ENCODE data around the gene R3HDM1. TPM values are rescaled to one million over a fixed set of nuclear protein-coding genes. Genes with fewer than 3 reads are reported as not detected.

Gene R3HDM1
- total RNA-seq, 1 experiment from 2014 or later = 62.6 TPM

GRCh38 chr2:135585586-135585985 lies 54.3 kb downstream of the R3HDM1 start:
- no peak overlapping the region for H3K27ac ChIP-seq (ENCODE audit: low read length)
- DNase-seq (ENCODE audit: low read depth, low spot score) (no peak), ATAC-seq (no peak)
- intact Hi-C loops (cut with micrococcal nuclease; ENCODE audit: unreplicated experiment) (no loop called here), in situ Hi-C loops (cut with HindIII; ENCODE audit: low pct_unique_long_range_greater_than_20kb, low sequenced_read_pairs) (no loop called here)
- CTCF ChIA-PET = interaction anchor here (0.6 kb wide), 1 partner anchor 36 kb away, joined by 3 read pairs; no protein-coding TSS in a partner anchor
- BruUV-seq (replicated peaks) = no TSS peak
- H3K27me3 ChIP-seq (ENCODE audit: control insufficient read depth, insufficient read depth, low read length) = no peaks in the 10 kb centered on the region
- no peaks in the 10 kb centered on the region for H3K36me3 ChIP-seq (ENCODE audit: control insufficient read depth, insufficient read depth, low read length)
- TF ChIP-seq SIN3A (IDR thresholded peaks at IDR 0.05; ENCODE audit: borderline replicate concordance, insufficient read depth, low read depth, low read length) = no peak
- TF ChIP-seq CTCF (IDR thresholded peaks at IDR 0.05) = peak; percentile 38; the same call in 1 of the 2 replicates
- TF ChIP-seq REST (IDR thresholded peaks at IDR 0.05; ENCODE audit: insufficient read depth in 1 of 2, low read depth in 2 of 2, low read length in 1 of 2) = no peak
- no peak for TF ChIP-seq TCF7L2 (IDR thresholded peaks at IDR 0.05; ENCODE audit: low read depth, low read length)
- no peak for TF ChIP-seq POLR2AphosphoS5 (IDR thresholded peaks at IDR 0.05; ENCODE audit: low read depth, low read length)
- no peaks in the 10 kb centered on the region for H3K4me1 ChIP-seq (ENCODE audit: control insufficient read depth, insufficient read depth, low read length)
- H3K4me3 ChIP-seq (ENCODE audit: low read depth in 2 of 2, low read length in 2 of 2) = no peak overlapping the region
- POLR2A ChIA-PET = no interaction called here
- H3K9me3 ChIP-seq (ENCODE audit: control insufficient read depth, insufficient read depth, low read depth, low read length) = no peaks in the 10 kb centered on the region; the same call in 1 of the 2 replicates

GRCh38 chr2:135586148-135586547 lies 54.9 kb downstream of the R3HDM1 start:
- in situ Hi-C loops (cut with HindIII; ENCODE audit: low pct_unique_long_range_greater_than_20kb, low sequenced_read_pairs) (no loop called here), intact Hi-C loops (cut with micrococcal nuclease; ENCODE audit: unreplicated experiment) (no loop called here)
- ChIA-PET CTCF (interaction anchor here (0.6 kb wide), 1 partner anchor 37 kb away, joined by 3 read pairs; no protein-coding TSS in a partner anchor), POLR2A (interaction anchor here (0.6 kb wide), 1 partner anchor 109 kb away, joined by 3 read pairs; no protein-coding TSS in a partner anchor)
- no TSS peak for BruUV-seq (replicated peaks)
- Histone ChIP-seq H3K27me3 (ENCODE audit: control insufficient read depth, insufficient read depth, low read length) (no peaks in the 10 kb centered on the region), H3K4me3 (ENCODE audit: low read depth in 2 of 2, low read length in 2 of 2) (no peak overlapping the region), H3K27ac (ENCODE audit: low read length) (no peak overlapping the region), H3K36me3 (ENCODE audit: control insufficient read depth, insufficient read depth, low read length) (no peaks in the 10 kb centered on the region), H3K4me1 (ENCODE audit: control insufficient read depth, insufficient read depth, low read length) (no peaks in the 10 kb centered on the region), H3K9me3 (ENCODE audit: control insufficient read depth, insufficient read depth, low read depth, low read length) (peaks cover 3% of the 10 kb centered on the region; the same call in 1 of the 2 replicates)
- ATAC-seq (peak; percentile 51; the same call in 1 of the 2 replicates), DNase-seq (ENCODE audit: low read depth, low spot score) (no peak)
- no peak for TF ChIP-seq POLR2AphosphoS5 (IDR thresholded peaks at IDR 0.05; ENCODE audit: low read depth, low read length)

- CTCF ChIA-PET = no interaction called here
- H3K27ac ChIP-seq (ENCODE audit: low read length) = no peak overlapping the region
- no peaks in the 10 kb centered on the region for H3K27me3 ChIP-seq (ENCODE audit: control insufficient read depth, insufficient read depth, low read length)
- no peak for DNase-seq (ENCODE audit: low read depth, low spot score)
- intact Hi-C loops (cut with micrococcal nuclease; ENCODE audit: unreplicated experiment) (no loop called here), in situ Hi-C loops (cut with HindIII; ENCODE audit: low pct_unique_long_range_greater_than_20kb, low sequenced_read_pairs) (no loop called here)
- POLR2A ChIA-PET = no interaction called here
- H3K36me3 ChIP-seq (ENCODE audit: control insufficient read depth, insufficient read depth, low read length) = no peaks in the 10 kb centered on the region
- ATAC-seq = no peak
- no peaks in the 10 kb centered on the region for H3K4me1 ChIP-seq (ENCODE audit: control insufficient read depth, insufficient read depth, low read length)
- H3K9me3 ChIP-seq (ENCODE audit: control insufficient read depth, insufficient read depth, low read depth, low read length) = peaks cover 9% of the 10 kb centered on the region; the same call in 1 of the 2 replicates
- no TSS peak for BruUV-seq (replicated peaks)
- TF ChIP-seq CTCF (IDR thresholded peaks at IDR 0.05) = no peak
- TF ChIP-seq POLR2AphosphoS5 (IDR thresholded peaks at IDR 0.05; ENCODE audit: low read depth, low read length) = no peak
- no peak for TF ChIP-seq REST (IDR thresholded peaks at IDR 0.05; ENCODE audit: insufficient read depth in 1 of 2, low read depth in 2 of 2, low read length in 1 of 2)
- TF ChIP-seq TCF7L2 (IDR thresholded peaks at IDR 0.05; ENCODE audit: low read depth, low read length) = no peak
- no peak for TF ChIP-seq SIN3A (IDR thresholded peaks at IDR 0.05; ENCODE audit: borderline replicate concordance, insufficient read depth, low read depth, low read length)
- no peak overlapping the region for H3K4me3 ChIP-seq (ENCODE audit: low read depth in 2 of 2, low read length in 2 of 2)
Measured at GRCh38 chr2:135587958-135588357, 56.7 kb downstream of the R3HDM1 start.

All from Panc1 (cell line).